SK-N-SH treated with all-trans-retinoic acid at 6 μM for 48 hours (cell line): Measurements from ENCODE around the gene MMP28.

Experiments
- ATAC-seq: fragments of 200-7000 bp; cut with Tn5 transposase; 3 replicates; pipeline ENCODE4 v1.9.1; 2020; ENCODE audit warnings: mild to moderate bottlenecking, moderate library complexity
- BACH2 ChIP-seq: fragments of 250-450 bp; sonication (Bioruptor Pico); IDR thresholded peaks from 2 replicates; pipeline ENCODE4 v1.9.0; 2021; ENCODE audit warnings: mild to moderate bottlenecking, borderline replicate concordance
- CSRNP3 ChIP-seq: fragments of 250-450 bp; sonication (Bioruptor Pico); IDR thresholded peaks from 2 replicates; pipeline ENCODE4 v1.5.1; 2021; ENCODE audit warnings: mild to moderate bottlenecking, moderate library complexity
- ESRRG ChIP-seq: fragments of 250-450 bp; sonication (Bioruptor Pico); IDR thresholded peaks from 2 replicates; pipeline ENCODE4 v1.6.1; 2021; ENCODE audit warnings: mild to moderate bottlenecking
- ISL1 ChIP-seq: fragments of 250-450 bp; sonication (Bioruptor Pico); IDR thresholded peaks from 2 replicates; pipeline ENCODE4 v2.1.2; 2022; ENCODE audit warnings: mild to moderate bottlenecking, moderate library complexity
- OSR1 ChIP-seq: fragments of 250-450 bp; sonication (Bioruptor Pico); IDR thresholded peaks from 2 replicates; pipeline ENCODE4 v1.8.0; 2022; ENCODE audit warnings: moderate library complexity, mild to moderate bottlenecking, inconsistent platforms
- PPARA ChIP-seq: fragments of 250-450 bp; sonication (Bioruptor Pico); IDR thresholded peaks from 2 replicates; pipeline ENCODE4 v1.5.0; 2020; ENCODE audit warnings: mild to moderate bottlenecking, borderline replicate concordance
- RARB ChIP-seq: fragments of 250-450 bp; sonication (Bioruptor Pico); IDR thresholded peaks from 2 replicates; pipeline ENCODE4 v1.8.0; 2021; ENCODE audit warnings: mild to moderate bottlenecking, moderate library complexity
- SNAI2 ChIP-seq: fragments of 250-450 bp; sonication (Bioruptor Pico); IDR thresholded peaks from 2 replicates; pipeline ENCODE4 v1.5.0; 2020; ENCODE audit warnings: mild to moderate bottlenecking, moderate library complexity
- TCF4 ChIP-seq: fragments of 250-450 bp; sonication (Bioruptor Pico); IDR thresholded peaks from 2 replicates; pipeline ENCODE4 v1.8.0; 2021; ENCODE audit warnings: mild to moderate bottlenecking, moderate library complexity, borderline replicate concordance
- TOX ChIP-seq: fragments of 250-450 bp; sonication (Bioruptor Pico); IDR thresholded peaks from 2 replicates; pipeline ENCODE4 v1.8.0; 2021; ENCODE audit warnings: mild to moderate bottlenecking, moderate library complexity, borderline replicate concordance
- TSHZ2 ChIP-seq: fragments of 250-450 bp; sonication (Bioruptor Pico); IDR thresholded peaks from 2 replicates; pipeline ENCODE4 v1.5.0; 2020; ENCODE audit warnings: mild to moderate bottlenecking, moderate library complexity
- ZC3H10 ChIP-seq: fragments of 250-450 bp; sonication (Bioruptor Pico); IDR thresholded peaks from 2 replicates; pipeline ENCODE4 v1.5.1; 2021; ENCODE audit warnings: mild to moderate bottlenecking, moderate library complexity
- ZFP3 ChIP-seq: fragments of 250-450 bp; sonication (Bioruptor Pico); IDR thresholded peaks from 2 replicates; pipeline ENCODE4 v1.5.0; 2020; ENCODE audit warnings: mild to moderate bottlenecking, moderate library complexity
- ZFP30 ChIP-seq: fragments of 450-650 bp; formaldehyde crosslinking; IDR thresholded peaks from 2 replicates; pipeline ENCODE4 v1.5.0; 2022; ENCODE audit warnings: mild to moderate bottlenecking, moderate library complexity
- ZNF70 ChIP-seq: fragments of 450-650 bp; formaldehyde crosslinking; IDR thresholded peaks from 2 replicates; pipeline ENCODE4 v1.5.0; 2020; ENCODE audit warnings: mild to moderate bottlenecking, moderate library complexity
- ZNF8 ChIP-seq: fragments of 450-650 bp; formaldehyde crosslinking; IDR thresholded peaks from 2 replicates; pipeline ENCODE4 v1.5.0; 2020; ENCODE audit warnings: mild to moderate bottlenecking, moderate library complexity
- TF ChIP-seq, protein P1 (sequence below): fragments of 250-450 bp; sonication (Bioruptor Pico); IDR thresholded peaks from 2 replicates; pipeline ENCODE4 v1.8.0; 2021; ENCODE audit warnings: low read depth, mild to moderate bottlenecking, moderate library complexity, borderline replicate concordance
- TF ChIP-seq, protein P2 (sequence below): fragments of 250-450 bp; sonication (Bioruptor Pico); IDR thresholded peaks from 2 replicates; pipeline ENCODE4 v1.8.0; 2020; ENCODE audit warnings: mild to moderate bottlenecking, moderate library complexity, borderline replicate concordance
- TF ChIP-seq, protein P3 (sequence below): fragments of 250-450 bp; sonication (Bioruptor Pico); IDR thresholded peaks from 2 replicates; pipeline ENCODE4 v1.5.1; 2020; ENCODE audit warnings: low read depth, mild to moderate bottlenecking, moderate library complexity

Gene MMP28

DNA sequence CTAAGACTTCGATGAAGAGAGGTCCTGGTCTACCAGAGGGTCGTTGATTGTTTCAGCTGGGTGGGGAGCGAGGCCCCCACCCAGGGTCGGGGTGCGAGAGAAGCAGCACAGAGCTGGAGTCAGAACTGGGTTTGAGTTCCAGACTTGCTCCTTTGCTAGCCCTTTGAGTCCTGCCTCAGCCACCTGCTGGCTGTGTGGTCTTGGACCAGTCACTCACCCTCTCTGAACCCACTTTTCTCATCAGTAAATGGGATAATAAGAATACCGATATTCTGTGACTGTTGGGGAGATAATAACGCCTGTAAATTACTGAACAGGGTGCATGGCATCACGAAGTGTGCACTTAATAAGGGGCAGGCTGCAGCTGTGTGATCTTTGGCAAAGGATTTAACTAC lies 427 bp upstream of the MMP28 start (continued):
- TF ChIP-seq, protein P1, sequence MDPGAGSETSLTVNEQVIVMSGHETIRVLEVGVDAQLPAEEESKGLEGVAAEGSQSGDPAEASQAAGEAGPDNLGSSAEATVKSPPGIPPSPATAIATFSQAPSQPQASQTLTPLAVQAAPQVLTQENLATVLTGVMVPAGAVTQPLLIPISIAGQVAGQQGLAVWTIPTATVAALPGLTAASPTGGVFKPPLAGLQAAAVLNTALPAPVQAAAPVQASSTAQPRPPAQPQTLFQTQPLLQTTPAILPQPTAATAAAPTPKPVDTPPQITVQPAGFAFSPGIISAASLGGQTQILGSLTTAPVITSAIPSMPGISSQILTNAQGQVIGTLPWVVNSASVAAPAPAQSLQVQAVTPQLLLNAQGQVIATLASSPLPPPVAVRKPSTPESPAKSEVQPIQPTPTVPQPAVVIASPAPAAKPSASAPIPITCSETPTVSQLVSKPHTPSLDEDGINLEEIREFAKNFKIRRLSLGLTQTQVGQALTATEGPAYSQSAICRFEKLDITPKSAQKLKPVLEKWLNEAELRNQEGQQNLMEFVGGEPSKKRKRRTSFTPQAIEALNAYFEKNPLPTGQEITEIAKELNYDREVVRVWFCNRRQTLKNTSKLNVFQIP (CRISPR knock-in tag), result no peak
- TF ChIP-seq SNAI2, result no peak
- no peak for TF ChIP-seq OSR1 (CRISPR knock-in tag)

- ATAC-seq, result no peak
- TF ChIP-seq TCF4 (CRISPR knock-in tag), result no peak
- TF ChIP-seq ZFP3 (CRISPR knock-in tag), result no peak
- TF ChIP-seq ZNF8 (CRISPR knock-in tag), result no peak
- no peak for TF ChIP-seq TSHZ2 (CRISPR knock-in tag)
- no peak for TF ChIP-seq ISL1 (CRISPR knock-in tag)
- TF ChIP-seq OSR1 (CRISPR knock-in tag), result no peak
- no peak for TF ChIP-seq ZNF70 (CRISPR knock-in tag)
- TF ChIP-seq TOX (CRISPR knock-in tag), result no peak
- no peak for TF ChIP-seq BACH2 (CRISPR knock-in tag)
- no peak for TF ChIP-seq PPARA (CRISPR knock-in tag)
- no peak for TF ChIP-seq ZFP30 (CRISPR knock-in tag)
- no peak for TF ChIP-seq SNAI2
- TF ChIP-seq, protein P1 (CRISPR knock-in tag), result no peak
- no peak for TF ChIP-seq CSRNP3 (CRISPR knock-in tag)
- TF ChIP-seq, protein P2, sequence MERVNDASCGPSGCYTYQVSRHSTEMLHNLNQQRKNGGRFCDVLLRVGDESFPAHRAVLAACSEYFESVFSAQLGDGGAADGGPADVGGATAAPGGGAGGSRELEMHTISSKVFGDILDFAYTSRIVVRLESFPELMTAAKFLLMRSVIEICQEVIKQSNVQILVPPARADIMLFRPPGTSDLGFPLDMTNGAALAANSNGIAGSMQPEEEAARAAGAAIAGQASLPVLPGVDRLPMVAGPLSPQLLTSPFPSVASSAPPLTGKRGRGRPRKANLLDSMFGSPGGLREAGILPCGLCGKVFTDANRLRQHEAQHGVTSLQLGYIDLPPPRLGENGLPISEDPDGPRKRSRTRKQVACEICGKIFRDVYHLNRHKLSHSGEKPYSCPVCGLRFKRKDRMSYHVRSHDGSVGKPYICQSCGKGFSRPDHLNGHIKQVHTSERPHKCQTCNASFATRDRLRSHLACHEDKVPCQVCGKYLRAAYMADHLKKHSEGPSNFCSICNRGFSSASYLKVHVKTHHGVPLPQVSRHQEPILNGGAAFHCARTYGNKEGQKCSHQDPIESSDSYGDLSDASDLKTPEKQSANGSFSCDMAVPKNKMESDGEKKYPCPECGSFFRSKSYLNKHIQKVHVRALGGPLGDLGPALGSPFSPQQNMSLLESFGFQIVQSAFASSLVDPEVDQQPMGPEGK, result no peak
- TF ChIP-seq ESRRG, result no peak
Observed at GRCh38 chr17:35793257-35793656, 2.2 kb downstream of the MMP28 start.

DNA sequence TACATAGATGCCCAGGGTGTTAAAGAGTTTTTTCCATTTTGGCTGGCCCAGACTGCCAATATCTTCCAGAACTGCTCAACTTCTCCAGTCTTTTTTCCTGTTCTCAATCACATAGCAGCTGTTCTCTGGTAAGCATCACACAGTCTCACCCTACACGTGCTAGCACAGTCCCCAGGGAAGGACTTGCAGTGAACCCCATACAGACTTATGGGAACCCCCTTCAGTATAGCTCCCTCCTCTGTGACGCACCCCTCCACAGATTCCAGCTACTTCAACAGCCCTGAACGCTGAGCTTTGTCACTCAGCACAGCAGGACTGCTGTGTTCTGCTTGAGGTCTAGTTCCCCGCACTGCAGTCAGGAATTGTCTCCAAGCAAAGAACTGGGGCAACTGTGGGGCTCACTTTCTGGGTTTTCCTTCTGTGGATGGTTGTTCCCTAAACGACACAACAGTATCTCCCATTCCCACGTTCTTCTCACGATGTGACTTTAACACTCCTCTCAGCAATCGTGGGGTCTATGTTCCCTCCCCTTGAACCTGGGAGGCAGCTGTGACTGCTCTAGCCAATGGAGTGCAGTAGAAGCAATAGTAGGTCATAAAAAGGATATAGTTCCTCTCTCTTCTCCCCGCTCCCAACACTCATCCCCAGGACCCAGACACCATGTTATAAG lies 3.6 kb downstream of the MMP28 start:
- TF ChIP-seq TOX (CRISPR knock-in tag), result no peak
- TF ChIP-seq ZFP30 (CRISPR knock-in tag), result no peak
- no peak for TF ChIP-seq ISL1 (CRISPR knock-in tag)
- no peak for TF ChIP-seq PPARA (CRISPR knock-in tag)
- no peak for TF ChIP-seq ZC3H10
- TF ChIP-seq, protein P2, result no peak
- no peak for TF ChIP-seq CSRNP3 (CRISPR knock-in tag)
- no peak for TF ChIP-seq BACH2 (CRISPR knock-in tag)
- TF ChIP-seq ESRRG, result no peak
- TF ChIP-seq OSR1 (CRISPR knock-in tag), result no peak
- TF ChIP-seq, protein P3, sequence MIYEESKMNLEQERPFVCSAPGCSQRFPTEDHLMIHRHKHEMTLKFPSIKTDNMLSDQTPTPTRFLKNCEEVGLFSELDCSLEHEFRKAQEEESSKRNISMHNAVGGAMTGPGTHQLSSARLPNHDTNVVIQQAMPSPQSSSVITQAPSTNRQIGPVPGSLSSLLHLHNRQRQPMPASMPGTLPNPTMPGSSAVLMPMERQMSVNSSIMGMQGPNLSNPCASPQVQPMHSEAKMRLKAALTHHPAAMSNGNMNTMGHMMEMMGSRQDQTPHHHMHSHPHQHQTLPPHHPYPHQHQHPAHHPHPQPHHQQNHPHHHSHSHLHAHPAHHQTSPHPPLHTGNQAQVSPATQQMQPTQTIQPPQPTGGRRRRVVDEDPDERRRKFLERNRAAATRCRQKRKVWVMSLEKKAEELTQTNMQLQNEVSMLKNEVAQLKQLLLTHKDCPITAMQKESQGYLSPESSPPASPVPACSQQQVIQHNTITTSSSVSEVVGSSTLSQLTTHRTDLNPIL, result no peak
- TF ChIP-seq RARB (CRISPR knock-in tag), result no peak
- TF ChIP-seq SNAI2, result no peak
- no peak for ATAC-seq
